Fibroblast of villous mesenchyme (primary cell): ENCODE data around the gene AGAP2. TPM values are rescaled to one million over a fixed set of nuclear protein-coding genes. Genes with fewer than 3 reads are reported as not detected.
"Not testable (repeated sequence)": the region's sequence is repeated elsewhere in the genome, so short reads cannot be mapped to it uniquely, and the experiment has no call there.

Experiments
- DNase-seq: peaks from one replicate; pipeline ENCODE4 v3.0.0-alpha.2; 2010; ENCODE audit warnings: low read depth
- H3K4me3 ChIP-seq: 2 replicates; pipeline ENCODE4 v1.5.1; 2011; ENCODE audit warnings: low read depth, mild to moderate bottlenecking, low read length
- total RNA-seq: library from RNA; depleted of rRNA; stranded (reverse); fragments of >200 nt; gene quantifications from 2 replicates; pipeline ENCODE4 v1.2.3, GENCODE V29; 2012
- TF ChIP-seq, protein P1 (sequence below): IDR thresholded peaks from 2 replicates; pipeline ENCODE4 v1.5.1; 2012; ENCODE audit warnings: low read depth, mild to moderate bottlenecking, low read length; ENCODE audit not compliant: insufficient read depth

The AGAP2 gene
- total RNA-seq, 1 donor, result 0.43 TPM

DNA sequence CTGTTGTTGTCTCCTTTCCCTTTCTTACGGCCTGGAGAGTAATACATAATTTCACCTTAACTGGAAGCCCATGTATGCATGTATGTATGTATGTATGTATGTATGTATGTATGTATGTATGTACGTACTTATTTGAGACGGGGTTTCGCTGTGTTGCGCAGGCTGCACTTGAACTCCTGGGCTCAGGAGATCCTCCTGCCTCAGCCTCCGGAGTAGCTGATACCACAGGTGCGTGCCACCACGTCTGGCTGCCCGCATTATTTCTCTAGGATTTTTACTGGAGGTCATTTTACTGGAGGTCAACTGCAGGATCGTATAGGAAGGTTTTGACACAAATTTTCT lies 45.3 kb downstream of the AGAP2 start:
- peak overlapping the region; percentile 13 for H3K4me3 ChIP-seq
- DNase-seq, result no peak
- TF ChIP-seq, protein P1, sequence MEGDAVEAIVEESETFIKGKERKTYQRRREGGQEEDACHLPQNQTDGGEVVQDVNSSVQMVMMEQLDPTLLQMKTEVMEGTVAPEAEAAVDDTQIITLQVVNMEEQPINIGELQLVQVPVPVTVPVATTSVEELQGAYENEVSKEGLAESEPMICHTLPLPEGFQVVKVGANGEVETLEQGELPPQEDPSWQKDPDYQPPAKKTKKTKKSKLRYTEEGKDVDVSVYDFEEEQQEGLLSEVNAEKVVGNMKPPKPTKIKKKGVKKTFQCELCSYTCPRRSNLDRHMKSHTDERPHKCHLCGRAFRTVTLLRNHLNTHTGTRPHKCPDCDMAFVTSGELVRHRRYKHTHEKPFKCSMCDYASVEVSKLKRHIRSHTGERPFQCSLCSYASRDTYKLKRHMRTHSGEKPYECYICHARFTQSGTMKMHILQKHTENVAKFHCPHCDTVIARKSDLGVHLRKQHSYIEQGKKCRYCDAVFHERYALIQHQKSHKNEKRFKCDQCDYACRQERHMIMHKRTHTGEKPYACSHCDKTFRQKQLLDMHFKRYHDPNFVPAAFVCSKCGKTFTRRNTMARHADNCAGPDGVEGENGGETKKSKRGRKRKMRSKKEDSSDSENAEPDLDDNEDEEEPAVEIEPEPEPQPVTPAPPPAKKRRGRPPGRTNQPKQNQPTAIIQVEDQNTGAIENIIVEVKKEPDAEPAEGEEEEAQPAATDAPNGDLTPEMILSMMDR, result no peak

DNA sequence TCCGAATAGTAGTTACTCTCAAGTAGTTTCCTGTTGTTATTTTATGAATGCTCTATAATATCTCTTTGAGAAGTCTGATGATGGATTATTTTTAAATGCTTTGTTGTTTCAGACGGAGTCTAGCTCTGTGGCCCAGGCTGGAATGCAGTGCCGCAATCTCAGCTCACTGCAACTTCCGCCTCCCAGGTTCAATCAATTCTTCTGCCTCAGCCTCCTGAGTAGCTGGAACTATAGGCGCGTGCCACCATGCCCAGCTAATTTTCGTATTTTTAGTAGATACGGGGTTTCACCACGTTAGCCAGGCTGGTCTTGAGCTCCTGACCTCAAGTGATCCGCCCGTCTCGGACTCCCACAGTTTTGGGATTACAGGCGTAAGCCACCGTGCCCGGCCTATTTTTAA lies 46.0 kb downstream of the AGAP2 start:
- TF ChIP-seq, protein P1, result no peak
- DNase-seq, result no peak
- no peak overlapping the region for H3K4me3 ChIP-seq

DNA sequence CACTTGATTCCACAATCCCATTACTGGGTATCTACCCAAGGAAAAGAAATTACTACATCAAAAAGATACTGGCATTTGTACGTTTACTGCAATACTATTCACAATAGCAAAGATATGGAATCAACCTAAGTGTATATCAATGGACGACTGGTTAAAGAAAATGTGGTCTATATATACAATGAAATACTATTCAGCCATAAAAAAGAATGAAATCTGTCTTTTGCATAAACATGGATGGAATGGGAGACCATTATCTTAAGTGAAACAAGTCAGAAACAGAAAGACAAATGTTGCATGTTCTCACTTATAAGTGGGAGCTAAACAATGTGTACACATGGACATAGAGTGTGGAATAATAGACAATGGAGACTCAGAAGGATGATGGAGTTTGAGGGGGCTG lies 49.6 kb downstream of the AGAP2 start:
- no peak for DNase-seq
- TF ChIP-seq, protein P1, result no peak
- no peak overlapping the region for H3K4me3 ChIP-seq

DNA sequence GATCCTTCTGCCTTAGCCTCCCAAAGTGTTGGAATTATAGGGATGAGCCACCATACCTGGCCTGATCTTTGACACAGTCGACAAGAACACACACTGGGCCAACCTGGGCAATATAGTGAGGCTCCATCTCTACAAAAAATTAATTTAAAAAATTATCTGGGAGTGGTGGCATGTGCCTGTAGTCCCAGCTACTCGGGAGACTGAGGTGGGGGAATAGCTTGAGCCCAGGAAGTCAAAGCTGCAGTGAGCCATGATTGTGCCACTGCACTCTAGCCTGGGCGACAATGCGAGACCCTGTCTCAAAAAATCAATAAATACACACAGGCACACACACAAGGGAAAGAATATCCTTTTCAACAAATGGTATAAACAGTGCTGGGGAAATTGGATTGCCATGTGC lies 50.7 kb downstream of the AGAP2 start:
- no peak overlapping the region for H3K4me3 ChIP-seq
- no peak for DNase-seq
- TF ChIP-seq, protein P1, result no peak

DNA sequence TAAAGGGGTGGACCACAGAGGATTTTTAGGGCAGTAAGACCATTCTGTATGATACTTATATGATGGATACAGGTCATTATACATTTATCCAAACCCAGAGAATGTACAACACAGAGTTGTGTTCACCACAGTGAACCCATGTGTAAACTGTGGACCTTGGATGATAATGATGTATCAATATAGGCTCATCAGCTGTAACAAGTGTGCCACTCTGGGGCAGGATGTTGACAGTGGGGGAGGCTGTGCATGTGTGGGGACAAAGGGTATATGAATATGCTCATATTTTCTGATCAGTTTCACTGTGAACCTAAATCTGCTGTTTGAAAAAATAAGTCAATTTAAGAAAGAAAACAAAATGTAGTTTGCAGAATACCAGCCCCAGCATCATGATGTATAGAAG lies 58.8 kb downstream of the AGAP2 start:
- no peak overlapping the region for H3K4me3 ChIP-seq
- TF ChIP-seq, protein P1, result no peak
- no peak for DNase-seq

DNA sequence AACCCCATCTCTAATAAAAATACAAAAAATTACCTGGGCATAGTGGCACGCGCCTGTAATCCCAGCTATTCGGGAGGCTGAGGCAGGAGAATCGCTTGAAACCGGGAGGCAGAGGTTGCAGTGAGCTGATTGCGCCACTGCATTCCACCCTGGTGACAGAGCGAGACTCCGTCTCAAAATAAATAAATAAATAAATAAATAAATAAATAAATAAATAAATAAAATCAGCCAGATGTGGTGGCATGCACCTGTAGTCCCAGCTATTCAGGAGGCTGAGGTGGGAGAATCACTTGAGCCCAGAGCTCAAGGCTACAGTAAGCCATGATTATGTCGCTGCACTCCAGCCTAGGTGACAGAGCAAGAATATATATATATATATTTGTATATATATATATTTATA lies 60.6 kb downstream of the AGAP2 start:
- H3K4me3 ChIP-seq, DNase-seq: not testable (repeated sequence)

DNA sequence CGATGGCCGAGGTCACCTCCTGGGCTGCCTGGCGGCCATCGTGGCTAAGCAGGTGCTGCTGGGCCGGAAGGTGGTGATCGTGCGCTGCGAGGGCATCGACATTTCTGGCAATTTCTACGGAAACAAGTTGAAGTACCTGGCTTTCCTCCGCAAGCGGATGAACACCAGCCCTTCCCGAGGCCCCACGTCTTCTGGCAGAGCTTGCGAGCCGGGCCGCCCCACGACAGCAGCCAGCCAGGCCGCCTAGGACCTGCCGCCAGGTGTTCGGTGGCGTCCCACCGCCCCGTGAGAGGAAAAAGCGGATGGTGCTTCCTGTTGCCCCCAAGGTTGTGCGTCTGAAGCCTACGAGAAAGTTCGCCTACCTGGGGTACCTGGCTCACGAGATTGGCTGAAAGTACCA lies 63.9 kb downstream of the AGAP2 start:
- DNase-seq, result no peak
- TF ChIP-seq, protein P1, result no peak
- H3K4me3 ChIP-seq, result no peak overlapping the region

Other genes starting within 250 kb of the AGAP2 start
- 18.1 and 56.7 TPM in 2 replicates for gene DDIT3, start 218.2 kb downstream of the AGAP2 start, total RNA-seq
- gene MBD6, start 215.9 kb downstream of the AGAP2 start, total RNA-seq, result 4.8 and 6.9 TPM in 2 replicates
- gene DCTN2, start 191.6 kb downstream of the AGAP2 start, total RNA-seq, result 111 and 120 TPM in 2 replicates
- gene KIF5A, start 188.7 kb downstream of the AGAP2 start, total RNA-seq, result 0.86 and 1.3 TPM in 2 replicates
- 21.3 and 33.2 TPM in 2 replicates for gene PIP4K2C, start 147.6 kb downstream of the AGAP2 start, total RNA-seq
- gene DTX3, start 133.9 kb downstream of the AGAP2 start, total RNA-seq, result 19.0 and 22.9 TPM in 2 replicates
- gene ARHGEF25, start 127.3 kb downstream of the AGAP2 start, total RNA-seq, result 28.0 and 48.4 TPM in 2 replicates
- 3.0 and 5.2 TPM in 2 replicates for gene B4GALNT1, start 105.5 kb downstream of the AGAP2 start, total RNA-seq
- 95.3 and 98.0 TPM in 2 replicates for gene OS9, start 44.6 kb downstream of the AGAP2 start, total RNA-seq
- 39.9 and 62.2 TPM in 2 replicates for gene TSPAN31, start 6.3 kb upstream of the AGAP2 start, total RNA-seq
- gene CDK4, start 13.6 kb upstream of the AGAP2 start, total RNA-seq, result 226 and 299 TPM in 2 replicates
- gene MARCHF9, start 16.4 kb upstream of the AGAP2 start, total RNA-seq, result 2.6 and 3.5 TPM in 2 replicates
- gene CYP27B1, start 28.3 kb upstream of the AGAP2 start, total RNA-seq, result 0.97 and 3.0 TPM in 2 replicates
- 5.2 and 7.4 TPM in 2 replicates for gene METTL1, start 33.4 kb upstream of the AGAP2 start, total RNA-seq
- gene EEF1AKMT3, start 33.9 kb upstream of the AGAP2 start, total RNA-seq, result 6.9 and 8.1 TPM in 2 replicates
- gene TSFM, start 44.0 kb upstream of the AGAP2 start, total RNA-seq, result 19.0 and 25.5 TPM in 2 replicates
- gene AVIL, start 80.0 kb upstream of the AGAP2 start, total RNA-seq, result 2.9 and 4.3 TPM in 2 replicates
- gene CTDSP2, start 108.0 kb upstream of the AGAP2 start, total RNA-seq, result 64.8 and 76.0 TPM in 2 replicates
- 7.1 and 9.9 TPM in 2 replicates for gene ATP23, start 202.8 kb upstream of the AGAP2 start, total RNA-seq